Measurements from ENCODE around the gene MYO1G.
"Not testable (repeated sequence)": the region's sequence is repeated elsewhere in the genome, so short reads cannot be mapped to it uniquely, and the experiment has no call there.

Gene MYO1G

DNA sequence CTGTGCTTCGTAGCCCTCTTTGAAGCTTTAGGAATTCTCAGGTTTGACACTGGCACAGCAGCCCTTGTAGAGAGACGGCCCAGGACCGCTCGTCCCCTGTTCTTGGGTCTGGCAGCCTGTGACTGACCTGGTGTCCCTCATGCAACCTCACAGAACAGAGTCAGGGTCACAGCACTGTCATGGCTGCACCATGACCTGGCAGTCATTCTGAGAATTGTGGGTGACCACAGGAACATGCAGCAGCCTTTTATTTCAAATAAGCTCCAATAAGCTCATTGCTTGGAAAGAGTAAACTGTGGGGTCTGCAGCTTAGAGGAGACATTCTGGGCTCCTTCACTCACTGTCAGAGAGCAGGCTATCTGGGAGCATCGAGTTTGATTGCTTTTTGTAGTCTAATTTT is 42.5 kb downstream of the MYO1G start:
- DNase-seq (ENCODE audit: low spot score): no peak

DNA sequence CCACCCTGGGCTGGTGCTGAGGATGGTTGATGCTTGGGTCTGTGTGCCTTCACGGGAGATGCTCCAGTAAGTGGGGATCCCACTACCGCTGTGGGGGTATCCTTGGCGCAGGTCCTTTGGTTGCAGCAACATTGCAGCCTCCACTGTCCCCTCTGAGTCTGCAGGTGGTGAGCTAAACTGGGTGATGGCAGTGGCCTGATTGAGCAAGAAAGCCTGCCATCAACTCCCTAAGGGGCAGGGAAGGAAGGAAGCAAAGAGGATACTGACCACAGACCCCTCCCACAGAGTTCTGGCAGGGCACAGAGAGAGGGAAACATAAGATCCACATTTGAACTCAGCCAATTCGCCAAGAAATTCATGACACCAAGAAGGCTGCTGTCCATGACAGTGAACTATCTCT is 43.2 kb downstream of the MYO1G start:
- no peak for DNase-seq (ENCODE audit: low spot score)

DNA sequence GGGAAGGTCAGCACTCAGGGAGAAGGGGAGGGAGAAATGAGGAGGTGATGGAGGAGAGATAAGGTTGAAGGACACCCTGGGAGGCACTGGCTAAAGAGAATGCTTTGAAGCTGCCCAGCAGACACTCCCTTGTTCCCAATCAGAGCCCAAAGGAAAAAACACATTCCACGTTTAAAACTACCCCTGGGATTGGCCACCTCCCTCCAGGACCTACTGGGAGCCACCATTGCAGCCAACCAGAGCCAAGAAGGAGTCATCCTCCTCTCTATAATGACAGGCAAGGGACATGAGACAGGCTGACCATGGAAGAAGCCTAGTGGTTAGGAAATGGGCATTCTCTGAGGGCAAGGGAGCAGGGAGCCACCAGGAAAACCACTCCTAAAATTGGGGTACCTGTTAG is 43.8 kb downstream of the MYO1G start:
- DNase-seq (ENCODE audit: low spot score): no peak

DNA sequence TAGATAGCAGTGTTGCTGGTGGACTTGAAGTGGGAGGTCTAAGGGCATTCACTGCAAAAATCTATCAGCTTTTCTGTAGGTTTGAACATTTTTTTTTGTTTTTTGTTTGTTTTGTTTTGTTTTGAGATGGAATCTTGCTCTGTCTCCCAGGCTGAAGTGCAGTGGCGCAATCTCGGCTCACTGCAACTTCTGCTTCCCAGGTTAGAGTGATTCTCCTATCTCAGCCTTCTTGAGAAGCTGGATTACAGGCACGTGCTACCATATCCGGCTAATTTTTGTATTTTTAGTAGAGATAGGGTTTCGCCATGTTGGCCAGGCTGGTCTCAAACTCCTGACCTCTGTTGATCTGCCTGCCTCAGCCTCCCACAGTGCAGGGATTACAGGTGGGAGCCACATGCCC is 44.3 kb downstream of the MYO1G start:
- not testable (repeated sequence) for DNase-seq (ENCODE audit: low spot score)

DNA sequence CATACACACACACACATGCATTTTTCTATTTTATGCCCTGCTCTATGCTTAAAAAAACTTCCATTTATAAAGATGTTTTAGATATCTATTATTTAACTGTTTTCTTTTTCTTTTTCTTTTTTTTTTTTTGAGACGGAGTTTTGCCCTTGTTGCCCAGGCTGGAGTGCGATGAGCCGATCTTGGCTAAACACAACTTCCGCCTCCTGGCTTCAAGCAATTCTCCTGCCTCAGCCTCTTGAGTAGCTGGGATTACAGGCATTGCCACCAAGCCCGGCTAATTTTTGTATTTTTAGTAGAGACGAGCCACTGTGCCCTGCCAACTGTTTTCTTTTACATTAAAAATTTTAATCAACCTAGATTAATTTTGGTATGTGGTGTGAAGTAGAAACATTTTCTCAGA is 47.9 kb downstream of the MYO1G start:
- no peak for DNase-seq (ENCODE audit: low spot score)

DNA sequence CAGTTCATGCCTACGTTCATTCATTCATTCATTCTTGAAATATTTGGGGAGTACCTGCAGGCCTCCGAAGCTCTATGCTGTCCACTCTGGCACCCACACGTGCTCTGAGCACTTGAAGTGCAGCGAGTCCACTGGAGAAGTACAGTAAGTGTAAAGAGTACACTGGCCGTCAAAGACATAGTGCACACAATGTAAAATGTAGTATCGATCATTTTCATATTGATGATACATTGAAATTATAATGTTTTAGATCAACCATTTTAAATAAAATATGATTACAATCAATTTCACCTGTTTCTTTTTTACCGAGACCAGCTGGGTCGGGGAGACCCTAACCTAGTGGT is 56.5 kb downstream of the MYO1G start:
- DNase-seq (ENCODE audit: low spot score): no peak

DNA sequence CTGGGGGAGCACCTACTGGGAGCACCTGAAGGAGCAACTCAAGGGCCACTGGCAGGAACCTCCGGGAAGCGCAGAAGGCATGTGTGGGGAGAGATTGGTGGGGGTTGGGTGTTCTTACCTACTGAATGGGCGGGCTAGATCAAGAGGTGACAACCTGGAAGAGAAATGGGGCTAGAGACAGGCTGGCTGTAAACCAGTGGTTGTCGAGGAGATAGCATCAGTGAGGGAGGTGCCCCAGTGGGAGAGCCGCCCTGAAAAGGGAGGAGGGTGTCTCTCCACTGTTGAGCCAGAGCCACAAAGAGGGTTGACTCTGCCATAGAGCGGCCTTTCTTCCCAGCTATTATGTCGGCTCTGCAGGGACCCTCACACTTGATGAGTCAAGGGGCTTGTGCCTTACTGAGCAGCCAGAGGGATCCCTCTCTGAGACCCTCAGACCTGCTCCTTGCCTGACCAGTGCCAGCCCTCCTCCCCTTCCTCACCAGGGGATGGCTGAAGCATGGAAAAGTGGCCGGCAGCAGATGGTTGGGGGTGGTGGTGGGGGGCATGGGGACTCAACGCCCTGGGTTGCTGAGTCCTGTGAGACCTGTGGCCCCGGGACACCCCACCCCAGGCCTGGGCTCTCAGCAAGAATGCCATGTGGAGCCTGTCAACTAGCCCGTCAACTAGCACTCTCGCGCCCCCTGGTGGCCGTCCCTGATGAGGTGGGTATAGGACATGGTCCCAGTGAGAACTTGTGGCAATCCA is 57.0 kb downstream of the MYO1G start:
- DNase-seq (ENCODE audit: low spot score): peak; percentile 89

DNA sequence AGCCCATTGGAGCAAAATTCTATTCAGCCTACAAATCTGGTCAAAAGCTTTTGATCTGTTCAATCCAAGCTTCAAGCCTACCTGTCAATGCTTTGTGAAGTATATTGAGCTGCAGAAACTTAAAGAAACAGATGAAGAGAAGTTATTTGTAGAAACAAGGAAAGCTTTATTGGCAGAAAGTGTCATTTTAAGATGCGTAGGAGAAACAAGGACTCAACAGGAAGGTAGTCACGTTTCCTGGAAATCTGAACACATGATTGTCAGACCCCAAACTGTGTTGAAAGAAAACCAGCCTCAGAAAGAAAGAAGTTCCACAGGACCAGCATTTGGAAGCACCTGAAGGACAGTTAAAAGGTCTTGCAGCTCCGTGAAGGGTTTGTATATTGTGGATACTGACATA is 58.7 kb downstream of the MYO1G start:
- no peak for DNase-seq (ENCODE audit: low spot score)

DNA sequence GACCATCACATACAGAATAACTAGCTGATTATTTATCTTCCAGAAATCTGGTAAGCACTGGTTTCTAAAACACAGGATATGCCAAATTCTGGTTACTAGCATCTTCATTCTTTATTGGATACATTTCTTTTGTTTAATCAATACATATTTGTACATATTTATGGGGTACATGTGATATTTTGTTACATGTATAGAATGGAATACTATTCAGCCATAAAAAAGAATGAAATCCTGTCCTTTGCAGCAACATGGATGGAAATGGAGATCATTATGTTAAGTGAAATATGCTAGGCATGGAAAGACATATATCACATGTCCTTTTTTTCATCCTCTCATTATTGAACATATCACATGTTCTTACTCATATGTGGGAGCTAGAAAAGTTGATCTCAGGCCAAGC is 60.8 kb downstream of the MYO1G start:
- no peak for DNase-seq (ENCODE audit: low spot score)

DNA sequence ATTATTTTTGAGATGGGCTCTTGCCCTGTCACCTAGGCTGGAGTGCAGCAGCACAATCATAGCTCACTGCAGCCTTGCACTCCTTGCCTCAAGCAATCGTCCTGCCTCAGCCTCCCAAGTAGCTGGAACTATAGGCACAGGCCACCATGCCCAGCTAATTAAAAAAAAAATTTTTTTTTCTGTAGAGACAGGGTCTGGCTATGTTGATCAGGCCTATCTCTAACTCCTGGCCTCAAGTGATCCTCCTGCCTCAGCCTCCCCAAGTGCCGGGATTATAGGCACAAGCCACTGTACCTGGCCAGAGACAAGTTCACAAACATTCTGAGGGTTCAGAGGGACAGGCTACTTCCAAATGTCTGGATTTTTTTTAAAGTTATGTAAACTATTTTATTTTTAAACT is 61.4 kb downstream of the MYO1G start:
- no peak for DNase-seq (ENCODE audit: low spot score)

DNA sequence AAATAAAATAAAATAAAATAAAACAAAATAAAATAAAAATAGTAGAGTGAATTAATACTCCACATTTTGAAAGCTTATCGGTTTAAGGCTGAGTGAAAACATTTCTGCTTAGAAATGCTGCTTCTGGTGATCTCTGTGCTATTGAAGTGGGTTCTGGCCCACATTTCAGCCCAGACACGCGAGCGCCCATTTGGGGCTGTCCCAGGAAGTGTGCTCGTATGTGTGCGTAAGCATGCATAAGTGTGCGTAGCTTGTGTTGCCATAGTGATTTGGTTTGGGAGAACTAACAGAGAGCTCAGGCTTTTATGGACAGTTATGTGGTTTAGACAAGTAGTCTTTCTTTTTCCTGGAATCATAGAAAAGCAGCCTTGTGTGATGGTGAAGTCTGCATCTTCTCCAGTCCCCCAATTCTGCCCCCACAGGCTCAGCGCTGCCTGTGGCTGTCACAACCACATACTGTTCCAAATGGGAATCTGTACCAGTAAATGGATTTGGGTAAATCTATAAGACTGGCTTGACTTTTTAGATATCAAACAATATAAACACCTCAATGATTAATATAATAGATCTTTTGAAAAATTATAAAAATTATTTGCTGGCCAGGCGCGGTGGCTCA is 63.7 kb downstream of the MYO1G start:
- no peak for DNase-seq (ENCODE audit: low spot score)

DNA sequence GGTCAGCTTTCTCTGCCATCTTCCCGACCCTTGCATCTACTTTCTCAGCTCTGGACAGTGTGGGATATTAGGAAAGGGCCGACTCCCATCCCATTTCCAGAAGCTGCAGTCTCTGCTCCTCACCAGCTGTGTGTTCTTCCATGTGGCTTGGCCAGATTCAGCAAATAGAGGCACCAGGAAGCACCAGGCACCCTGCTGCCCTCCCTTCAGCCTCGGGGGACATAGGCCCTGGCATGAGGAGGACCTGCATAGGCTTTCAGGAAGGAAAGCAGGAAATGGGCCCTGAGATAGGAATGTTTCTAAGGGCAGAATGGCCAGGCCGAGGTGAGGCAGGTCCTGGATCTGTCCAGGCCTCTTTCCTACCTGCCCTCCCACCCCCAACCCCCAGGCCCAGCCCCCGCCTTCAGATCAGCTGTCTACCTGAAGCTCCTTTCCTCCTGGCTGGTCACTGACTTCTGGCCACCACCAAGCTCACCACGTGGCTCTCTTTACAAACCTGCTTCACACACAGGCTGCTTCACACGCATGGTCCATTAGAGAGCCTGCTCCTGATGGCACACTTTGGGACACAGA is 66.0 kb downstream of the MYO1G start:
- no peak for DNase-seq (ENCODE audit: low spot score)
